HG03575 (cell line): ENCODE measurements around the gene POR.

Experiments used
- ATAC-seq: cut with Tn5 transposase; IDR thresholded peaks from one replicate; pipeline ENCODE4 v1.9.1; 2021; ENCODE audit not compliant: unreplicated experiment, insufficient number of reproducible peaks, low FRiP score; ENCODE audit errors: extremely low read depth

The POR gene

DNA sequence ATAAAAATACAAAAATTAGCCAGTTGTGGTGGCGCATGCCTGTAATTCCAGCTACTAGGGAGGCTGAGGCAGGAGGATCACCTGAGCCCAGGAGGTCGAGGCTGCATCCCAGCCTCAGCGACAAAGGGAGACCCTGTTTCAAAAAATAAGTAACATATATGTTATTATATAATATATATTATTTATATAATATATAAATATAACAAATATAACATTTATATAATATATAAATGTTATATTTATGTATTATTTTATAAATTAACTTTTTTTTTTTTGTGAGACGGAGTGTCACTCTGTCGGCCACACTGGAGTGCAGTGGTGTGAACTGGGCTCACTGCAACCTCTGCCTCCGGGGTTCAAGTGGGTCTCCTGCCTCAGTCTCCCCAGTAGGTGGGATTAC, 1.5 kb upstream of the POR start:
- no peak for ATAC-seq

DNA sequence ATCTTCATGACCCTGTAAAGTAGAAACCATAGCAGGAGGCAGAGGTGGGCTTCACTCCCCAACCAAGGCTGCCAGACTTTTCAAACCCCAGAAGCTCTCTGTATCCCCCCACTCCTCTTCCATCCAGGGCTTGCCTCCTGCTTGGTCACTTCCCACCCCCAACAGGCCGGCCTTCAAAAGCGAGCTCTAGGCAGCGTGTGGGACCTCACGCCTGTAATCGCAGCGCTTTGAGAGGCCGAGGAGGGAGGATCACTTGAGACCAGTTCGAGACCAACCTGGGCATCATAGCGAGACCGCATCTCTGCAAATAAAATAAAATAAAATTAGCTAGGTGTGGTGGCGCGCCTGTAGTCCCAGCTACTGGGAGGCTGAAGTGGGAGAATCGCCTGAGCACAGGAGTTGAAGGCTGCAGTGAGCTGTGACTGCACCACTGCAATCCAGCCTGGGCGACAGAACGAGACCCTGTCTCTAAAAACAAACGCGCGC, 743 bp upstream of the POR start:
- no peak for ATAC-seq

DNA sequence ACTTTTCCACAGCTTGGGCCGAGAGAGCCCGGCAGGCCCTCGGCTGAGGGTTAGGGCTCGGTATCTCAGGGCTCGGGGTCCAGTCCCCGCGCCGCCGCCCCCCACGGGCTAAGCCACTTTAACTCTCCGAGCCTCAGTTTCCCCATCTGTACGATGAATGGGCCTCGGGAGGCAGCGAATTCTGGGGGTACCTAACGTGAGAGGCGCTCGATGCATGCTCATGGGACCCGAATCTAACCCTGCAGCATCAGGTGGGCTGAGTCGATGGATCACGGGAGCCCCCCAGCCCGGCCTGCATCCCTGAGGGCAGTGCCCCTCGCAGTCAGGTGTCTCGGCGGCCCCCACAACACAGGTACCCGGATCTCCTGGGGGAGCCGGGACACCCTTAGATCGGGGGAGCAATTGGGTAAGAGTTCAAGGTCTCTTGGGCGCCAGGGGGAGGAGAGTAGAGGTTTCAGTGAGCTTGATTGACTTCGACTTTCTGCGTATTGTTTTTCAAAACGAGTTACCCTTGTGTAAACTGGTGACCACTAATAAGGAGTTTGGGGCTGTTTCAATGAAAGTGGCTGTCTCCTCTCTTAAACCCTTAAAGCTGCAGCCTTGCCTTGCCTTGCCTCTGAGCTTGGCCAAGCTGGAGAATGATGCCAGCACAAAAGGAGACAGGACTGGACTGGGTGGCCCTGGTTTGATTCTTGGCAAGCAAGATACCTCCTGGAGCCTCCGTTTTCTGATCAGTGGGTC, 631 bp downstream of the POR start:
- ATAC-seq = no peak

DNA sequence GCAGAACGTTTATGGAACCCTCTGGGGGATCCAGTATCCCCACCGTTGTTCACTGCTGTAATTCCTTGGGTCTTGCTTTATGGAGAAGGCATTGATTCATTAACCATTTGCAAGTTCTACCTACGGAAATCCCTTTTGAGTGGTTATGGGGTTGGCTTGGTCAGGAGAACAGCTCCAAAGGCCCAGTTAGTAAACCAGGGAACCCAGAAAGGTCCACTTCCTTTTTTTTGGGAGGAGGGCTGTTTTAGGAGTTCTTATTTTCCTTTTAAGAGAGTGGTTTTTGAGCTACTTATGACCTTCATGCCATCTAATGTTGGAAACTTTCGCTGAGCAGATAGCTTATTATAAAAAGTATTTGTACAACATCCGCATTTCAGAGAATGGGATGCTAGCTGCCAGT, 1.3 kb downstream of the POR start:
- ATAC-seq = no peak

DNA sequence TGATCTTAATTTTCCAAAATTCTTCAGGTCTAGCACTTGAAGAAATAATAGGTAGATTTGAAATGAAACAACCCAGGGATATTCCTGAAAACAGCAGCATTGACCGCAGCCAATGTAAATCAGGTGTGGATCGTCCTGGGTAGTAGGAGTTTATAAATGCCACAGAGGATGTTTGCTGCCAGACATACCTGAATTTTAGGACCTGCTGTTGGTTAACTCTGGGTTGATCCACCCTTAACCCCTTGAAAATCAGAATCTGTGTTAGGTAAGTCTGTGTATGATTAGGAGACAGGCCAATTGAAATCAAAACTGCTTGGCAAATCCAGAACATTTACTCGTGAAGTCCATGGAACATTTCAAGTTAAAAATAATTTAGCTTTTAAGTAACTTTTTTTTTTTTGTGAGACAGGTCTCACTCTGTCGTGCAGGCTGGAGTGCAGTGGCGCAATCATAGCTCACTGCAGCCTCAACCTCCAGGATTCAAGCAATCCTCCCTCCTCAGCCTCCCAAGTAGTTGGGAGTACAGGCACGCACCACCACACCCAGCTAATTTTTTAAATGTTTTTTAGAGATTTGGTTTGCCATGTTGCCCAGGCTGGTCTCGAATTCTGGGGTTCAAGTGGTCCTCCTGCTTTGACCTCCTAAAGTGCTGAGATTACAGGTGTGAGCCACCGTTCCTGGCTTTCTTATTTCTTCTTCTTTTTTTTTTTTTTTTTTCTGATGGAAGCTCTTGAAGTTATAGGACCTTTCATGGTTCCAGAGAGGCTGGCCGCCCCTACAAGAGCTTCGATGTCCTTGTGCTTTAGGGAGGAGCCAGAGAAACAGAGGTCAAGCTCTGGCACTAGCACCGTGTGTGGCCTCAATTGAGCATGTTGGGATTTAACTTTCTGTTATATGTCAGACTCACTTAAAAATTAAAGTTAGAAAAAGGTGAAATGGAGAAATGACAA, 2.0 kb downstream of the POR start:
- no peak for ATAC-seq

DNA sequence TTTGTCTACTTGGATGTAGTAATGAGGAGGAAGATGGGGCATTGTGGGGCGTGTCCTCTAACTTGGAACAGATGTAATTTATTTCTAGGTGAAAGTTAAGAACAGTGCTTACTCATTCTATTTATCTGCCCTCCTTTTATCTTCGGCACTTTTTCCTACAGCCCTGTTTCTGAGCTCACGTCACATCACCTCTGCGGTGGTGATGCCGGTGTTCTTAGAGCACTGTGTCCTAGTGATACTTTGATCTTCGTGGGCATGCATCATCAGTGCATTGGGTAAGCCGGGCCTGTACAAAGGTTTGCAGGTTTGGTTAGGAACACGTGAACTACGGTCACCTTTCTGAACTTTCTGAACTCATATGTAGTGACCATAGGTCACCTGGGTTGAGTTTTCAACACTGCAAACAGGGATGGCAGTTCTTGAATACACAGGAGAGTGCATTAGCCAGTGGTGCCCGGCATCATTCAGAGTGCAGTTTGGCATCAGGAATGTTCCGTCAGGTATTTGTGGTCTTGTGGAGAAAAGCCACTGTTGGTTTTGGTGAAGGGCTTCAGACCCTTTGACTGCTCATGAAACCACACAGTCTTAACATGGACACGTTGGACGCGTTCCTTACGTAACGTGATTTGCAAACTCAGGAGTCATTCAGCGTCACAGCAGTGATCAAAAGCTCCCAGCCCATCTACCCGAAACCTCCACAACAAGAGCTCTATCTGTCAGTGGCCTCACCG, 5.6 kb downstream of the POR start:
- no peak for ATAC-seq

DNA sequence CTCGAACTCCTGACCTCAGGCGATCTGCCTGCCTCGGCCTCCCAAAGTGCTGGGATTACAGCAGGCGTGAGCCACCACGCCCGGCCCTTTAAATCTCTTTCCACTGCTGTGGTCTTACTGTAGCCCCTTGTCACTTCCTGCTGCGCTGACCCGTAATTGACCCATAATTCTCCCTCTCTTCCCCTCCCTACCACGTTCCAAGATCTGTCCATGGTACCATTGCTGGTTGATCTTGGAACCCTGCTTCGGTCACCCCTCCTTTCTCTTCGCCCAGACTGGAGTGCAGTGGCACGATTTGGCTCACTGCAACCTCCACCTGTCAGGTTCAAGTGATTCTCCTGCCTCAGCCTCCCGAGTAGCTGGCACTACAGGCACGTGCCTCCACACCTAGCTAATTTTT, 6.5 kb downstream of the POR start:
- no peak for ATAC-seq

DNA sequence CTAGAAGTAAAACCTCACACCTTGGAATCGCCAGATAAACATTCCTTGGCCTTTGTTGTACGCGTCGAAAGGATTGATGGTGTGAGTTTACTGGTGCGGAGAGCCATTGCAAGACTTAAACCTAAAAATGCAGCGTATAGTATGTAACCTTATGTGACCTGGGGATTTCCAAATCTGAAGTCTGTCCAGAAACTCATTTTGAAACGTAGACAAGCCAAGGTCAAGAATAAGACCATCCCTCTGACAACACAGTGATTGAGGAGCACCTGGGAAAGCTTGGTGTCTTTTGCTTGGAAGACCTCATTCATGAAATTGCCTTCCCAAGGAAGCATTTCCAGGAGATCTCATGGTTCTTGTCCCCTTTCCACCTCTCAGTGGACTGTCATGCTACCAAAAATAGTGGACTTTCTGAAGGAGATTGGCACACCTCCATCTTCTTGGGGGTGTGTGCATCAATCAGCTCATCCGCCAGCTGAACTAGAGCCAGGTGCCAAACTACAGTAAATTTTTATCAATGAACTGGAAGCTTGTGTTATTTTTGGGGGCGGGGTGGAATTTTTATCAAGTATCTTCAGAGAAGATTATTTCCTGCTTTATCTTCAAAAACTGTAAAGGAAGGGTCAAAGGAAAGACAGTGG, 8.1 kb downstream of the POR start:
- no peak for ATAC-seq

DNA sequence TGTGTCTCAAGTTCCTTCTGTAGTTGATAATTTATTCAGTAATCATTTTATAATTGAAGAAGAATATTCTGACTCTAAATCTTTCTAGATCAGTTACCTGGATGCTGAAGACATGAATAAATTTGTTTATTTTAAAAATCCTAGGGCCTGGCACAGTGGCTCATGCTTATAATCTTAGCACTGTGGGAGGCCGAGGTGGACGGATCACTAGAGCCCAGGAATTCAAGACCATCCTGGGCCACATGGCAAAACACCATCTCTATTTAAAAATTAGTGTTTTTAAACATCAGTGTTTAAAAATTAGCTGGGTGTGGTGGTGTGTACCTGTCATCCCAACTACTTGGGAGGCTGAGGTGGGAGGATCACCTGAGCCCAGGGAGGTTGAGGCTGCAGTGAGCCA, 9.3 kb downstream of the POR start:
- ATAC-seq = no peak

DNA sequence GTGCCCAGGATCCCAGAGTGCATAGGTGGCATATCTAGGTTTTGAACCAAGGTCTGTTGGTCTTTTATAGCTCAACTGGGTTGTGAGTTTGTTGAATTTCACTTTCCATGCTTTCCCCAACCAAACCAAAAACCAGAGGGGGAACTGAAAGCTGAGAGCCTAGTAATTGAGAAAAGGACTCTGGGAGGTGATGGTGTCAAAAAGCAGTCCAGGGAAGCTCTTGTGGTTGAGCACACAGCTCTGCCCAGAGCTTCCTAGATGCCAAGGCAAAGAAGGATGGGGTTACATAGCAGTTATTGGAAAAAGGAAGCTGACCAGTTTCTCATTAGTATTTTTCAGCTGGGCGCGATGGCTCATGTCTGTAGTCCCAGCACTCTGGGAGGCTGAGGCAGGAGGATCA, 9.9 kb downstream of the POR start:
- no peak for ATAC-seq

DNA sequence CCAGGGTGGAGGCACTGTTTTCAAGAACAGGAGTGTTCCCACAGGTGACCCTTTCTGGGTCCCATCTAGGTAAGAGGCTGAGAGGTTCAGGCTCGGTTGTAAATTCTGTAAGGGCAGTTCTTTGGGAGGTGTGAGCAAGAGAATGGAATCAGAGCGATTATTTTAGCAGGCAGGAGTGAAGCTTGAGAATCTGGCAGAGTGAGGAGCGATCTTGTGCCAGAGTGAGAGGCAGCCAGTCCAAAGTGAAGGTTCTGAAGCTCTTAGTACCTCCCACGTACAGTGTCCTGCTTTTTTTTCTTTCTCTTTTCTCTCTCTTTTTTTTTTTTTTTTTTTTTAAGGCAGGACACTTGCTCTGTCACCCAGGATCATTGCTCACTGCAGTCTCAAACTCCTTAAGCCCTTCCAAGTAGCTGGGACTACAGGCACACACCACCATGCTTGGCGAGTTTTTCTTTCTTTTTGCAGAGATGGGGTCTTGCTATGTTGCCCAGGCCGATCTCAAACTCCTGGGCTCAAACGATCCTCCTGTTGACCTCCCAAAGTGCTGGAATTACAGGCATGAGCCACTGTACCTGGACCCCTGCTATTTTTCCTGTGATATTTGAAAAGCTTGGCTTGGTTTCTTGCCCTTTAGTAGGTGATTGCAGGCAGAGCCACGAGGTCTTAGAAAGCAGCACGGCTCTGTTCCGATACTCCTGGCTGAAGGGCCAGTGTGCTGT, 10.9 kb downstream of the POR start:
- ATAC-seq = no peak

DNA sequence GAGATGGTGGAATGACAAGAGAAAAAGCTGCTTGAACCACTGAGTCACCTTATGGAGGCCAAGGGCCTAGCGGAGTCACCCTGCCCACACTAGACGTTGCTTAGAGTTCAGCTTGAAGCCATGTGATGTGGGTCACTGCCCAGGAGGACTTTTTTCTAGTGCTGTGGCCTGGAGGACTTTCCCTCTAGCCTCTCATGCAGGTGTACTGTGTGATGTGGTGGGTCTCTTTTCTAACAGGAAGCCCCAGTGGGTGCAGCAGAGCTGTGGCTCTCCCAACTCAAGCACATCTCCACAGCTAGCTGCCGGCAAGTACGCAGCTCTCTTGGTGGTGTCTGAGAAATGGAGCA, 13.6 kb downstream of the POR start:
- ATAC-seq = no peak

DNA sequence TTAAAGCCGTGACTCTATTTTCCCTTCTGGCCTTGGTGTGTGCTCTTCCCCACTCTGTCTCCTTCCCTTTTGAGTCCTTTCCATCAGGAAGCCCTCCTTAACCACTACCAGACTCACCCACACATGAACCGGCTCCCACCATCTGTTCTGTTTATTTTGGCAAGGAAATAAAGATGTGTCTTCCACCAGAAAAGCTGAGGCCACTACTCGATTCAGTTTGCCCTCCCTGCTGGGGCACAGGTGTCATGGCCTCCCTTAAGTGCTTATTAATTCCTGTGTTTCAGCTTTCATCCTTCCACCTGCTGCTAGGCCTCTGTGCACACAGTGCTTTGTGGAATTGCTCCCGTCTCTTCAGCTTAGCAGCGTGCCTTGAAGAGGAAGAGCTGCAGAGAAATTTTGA, 16.7 kb downstream of the POR start:
- no peak for ATAC-seq

DNA sequence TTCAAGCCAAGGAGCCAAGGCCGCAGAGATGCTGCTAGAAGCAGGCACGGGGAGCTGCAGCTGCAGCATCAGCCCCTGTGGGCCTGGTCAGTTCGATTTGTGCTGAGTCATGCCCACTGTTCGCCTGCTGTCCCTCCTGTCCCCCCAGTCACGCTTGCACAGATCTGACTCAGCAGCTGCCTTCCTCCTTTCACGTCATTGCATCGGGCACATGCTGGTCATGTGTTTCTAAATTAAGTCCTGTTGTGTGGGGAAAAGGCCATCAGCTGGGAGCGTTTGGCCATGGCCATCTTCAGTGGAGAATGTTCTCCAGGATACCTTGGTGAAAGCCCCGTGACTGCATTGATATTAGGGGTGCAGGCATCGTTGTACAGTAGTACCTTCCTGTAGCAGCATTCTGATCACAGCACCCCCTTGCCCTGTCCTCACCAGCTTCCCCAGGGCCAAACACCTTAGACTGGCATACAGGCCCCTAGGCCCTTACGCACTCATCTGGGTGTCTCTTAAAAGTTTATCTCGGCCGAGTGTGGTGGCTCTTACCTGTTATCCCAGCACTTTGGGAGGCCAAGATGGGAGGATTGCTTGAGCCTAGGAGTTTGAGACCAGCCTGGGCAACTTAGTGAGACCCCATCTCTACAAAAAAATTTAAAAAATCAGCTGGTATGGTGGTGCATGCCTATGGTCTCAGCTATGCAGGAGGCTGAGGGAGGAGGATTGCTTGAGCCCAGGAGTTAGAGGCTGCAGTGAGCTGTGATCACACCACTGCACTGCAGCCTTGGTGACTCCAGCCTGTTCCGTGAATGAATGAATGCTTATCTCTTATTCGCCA, 23.2 kb downstream of the POR start:
- ATAC-seq = no peak

DNA sequence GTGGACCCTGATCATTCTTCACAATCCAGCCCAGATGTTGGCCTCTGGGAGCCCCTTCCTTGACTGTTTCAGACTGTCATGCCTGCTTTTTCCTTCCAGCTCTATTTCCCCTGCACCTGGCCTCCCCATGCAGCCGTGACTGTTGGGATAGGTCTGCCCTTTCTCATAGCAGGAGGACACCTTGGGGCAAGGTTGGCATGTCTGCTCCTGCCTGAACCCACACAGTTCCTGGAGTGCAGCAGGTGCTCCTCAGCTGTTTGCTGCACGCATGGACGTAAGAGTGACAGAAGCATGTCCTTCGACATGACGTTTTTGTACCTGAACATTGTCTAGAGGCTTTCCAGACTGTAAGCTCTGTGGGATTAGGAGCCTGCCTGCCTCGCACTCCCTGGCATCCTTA, 24.0 kb downstream of the POR start:
- no peak for ATAC-seq

DNA sequence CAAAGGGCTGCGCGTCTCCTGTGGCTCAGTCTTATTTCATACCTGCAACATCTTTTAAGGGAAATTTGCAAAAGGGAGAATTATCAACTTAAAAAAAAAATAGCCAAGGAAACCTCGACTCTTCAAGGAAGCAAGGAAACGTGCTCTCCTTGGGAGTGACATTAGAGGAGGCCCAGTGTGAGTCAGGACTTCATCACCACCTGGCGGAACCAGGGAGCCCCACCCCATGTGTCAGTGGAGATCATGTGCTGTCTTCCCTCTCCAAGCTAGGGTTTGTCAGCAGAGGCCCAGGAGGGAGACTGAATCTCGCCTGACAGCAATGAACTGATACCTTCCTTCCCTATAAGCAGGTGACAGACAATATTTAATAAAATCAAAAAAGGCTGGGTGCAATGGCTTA, 28.9 kb downstream of the POR start:
- no peak for ATAC-seq

DNA sequence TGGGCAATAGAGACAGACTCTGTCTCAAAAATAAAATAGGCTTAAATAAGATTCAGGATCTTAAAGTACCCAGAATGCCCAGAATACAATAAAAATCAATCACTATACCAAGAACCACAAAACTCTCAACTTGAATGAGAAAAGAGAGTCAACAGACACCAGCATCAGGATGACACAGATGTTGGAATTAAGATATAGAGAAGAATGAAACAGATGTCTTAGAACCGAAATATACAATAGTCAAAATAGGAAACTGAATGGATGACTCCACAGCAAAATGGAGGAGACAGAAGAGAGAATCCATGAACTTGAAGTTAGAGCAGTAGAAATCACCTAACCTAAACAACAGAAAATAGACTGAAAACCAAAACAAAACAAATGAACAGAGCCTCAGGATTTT, 29.6 kb downstream of the POR start:
- no peak for ATAC-seq
